ENCODE data around the gene DMRTA2.

GRCh38 chr1:50438945-50439344 lies 15.7 kb upstream of the DMRTA2 start:
- no peak for TF ChIP-seq CTCF (IDR thresholded peaks at IDR 0.05; ENCODE audit: poor library complexity)
- TF ChIP-seq EZH2 (IDR thresholded peaks at IDR 0.05; ENCODE audit: borderline replicate concordance): no peak
- TF ChIP-seq EZH2phosphoT487 (IDR thresholded peaks at IDR 0.05; ENCODE audit: low read depth, severe bottlenecking, unreplicated experiment): no peak
